ENCODE results near the gene FADS1. TPM values are rescaled to one million over a fixed set of nuclear protein-coding genes. Genes with fewer than 3 reads are reported as not detected.

The FADS1 gene
- total RNA-seq, 1 experiment from 2014 or later = 148 TPM

- DNase-seq (ENCODE audit: low spot score) = no peak
- in situ Hi-C loops (cut with HindIII; ENCODE audit: low sequenced_read_pairs) = no loop called here
Observed at GRCh38 chr11:61781585-61781984, 35.2 kb downstream of the FADS1 start.

- in situ Hi-C loops (cut with HindIII; ENCODE audit: low sequenced_read_pairs) = no loop called here
- DNase-seq (ENCODE audit: low spot score) = no peak
Observed at GRCh38 chr11:61780581-61781162, 36.1 kb downstream of the FADS1 start.

GRCh38 chr11:61779666-61780525 is 36.9 kb downstream of the FADS1 start:
- in situ Hi-C loops (cut with HindIII; ENCODE audit: low sequenced_read_pairs) = no loop called here
- no peak for DNase-seq (ENCODE audit: low spot score)

GRCh38 chr11:61778920-61779650 is 37.7 kb downstream of the FADS1 start:
- in situ Hi-C loops (cut with HindIII; ENCODE audit: low sequenced_read_pairs) = no loop called here
- no peak for DNase-seq (ENCODE audit: low spot score)

GRCh38 chr11:61778357-61778886 is 38.4 kb downstream of the FADS1 start:
- DNase-seq (ENCODE audit: low spot score) = no peak
- in situ Hi-C loops (cut with HindIII; ENCODE audit: low sequenced_read_pairs) = no loop called here

- in situ Hi-C loops (cut with HindIII; ENCODE audit: low sequenced_read_pairs) = no loop called here
- peak; percentile 29 for DNase-seq (ENCODE audit: low spot score)
Observed at GRCh38 chr11:61777234-61778090, 39.3 kb downstream of the FADS1 start.

- in situ Hi-C loops (cut with HindIII; ENCODE audit: low sequenced_read_pairs) = no loop called here
Observed at GRCh38 chr11:61776561-61777075, 40.2 kb downstream of the FADS1 start.

GRCh38 chr11:61775606-61776554 is 40.9 kb downstream of the FADS1 start:
- no peak for DNase-seq (ENCODE audit: low spot score)
- in situ Hi-C loops (cut with HindIII; ENCODE audit: low sequenced_read_pairs) = no loop called here

More at GRCh38 chr11:61776561-61777075, 40.2 kb downstream of the FADS1 start:
- DNase-seq (ENCODE audit: low spot score) = peak; percentile 26

- no peak for DNase-seq (ENCODE audit: low spot score)
- in situ Hi-C loops (cut with HindIII; ENCODE audit: low sequenced_read_pairs) = no loop called here
Observed at GRCh38 chr11:61775106-61775505, 41.7 kb downstream of the FADS1 start.

- in situ Hi-C loops (cut with HindIII; ENCODE audit: low sequenced_read_pairs) = no loop called here
- DNase-seq (ENCODE audit: low spot score) = no peak
Observed at GRCh38 chr11:61774411-61774810, 42.4 kb downstream of the FADS1 start.

- no peak for DNase-seq (ENCODE audit: low spot score)
- in situ Hi-C loops (cut with HindIII; ENCODE audit: low sequenced_read_pairs) = no loop called here
Observed at GRCh38 chr11:61773809-61774208, 43.0 kb downstream of the FADS1 start.

- no peak for DNase-seq (ENCODE audit: low spot score)
- in situ Hi-C loops (cut with HindIII; ENCODE audit: low sequenced_read_pairs) = no loop called here
Observed at GRCh38 chr11:61773356-61773755, 43.4 kb downstream of the FADS1 start.

GRCh38 chr11:61771985-61772455 is 44.8 kb downstream of the FADS1 start:
- in situ Hi-C loops (cut with HindIII; ENCODE audit: low sequenced_read_pairs) = no loop called here
- DNase-seq (ENCODE audit: low spot score) = no peak

- no peak for DNase-seq (ENCODE audit: low spot score)
- in situ Hi-C loops (cut with HindIII; ENCODE audit: low sequenced_read_pairs) = no loop called here
Observed at GRCh38 chr11:61771195-61771894, 45.5 kb downstream of the FADS1 start.

GRCh38 chr11:61769946-61770683 is 46.7 kb downstream of the FADS1 start:
- in situ Hi-C loops (cut with HindIII; ENCODE audit: low sequenced_read_pairs) = no loop called here
- no peak for DNase-seq (ENCODE audit: low spot score)

GRCh38 chr11:61769169-61769920 is 47.5 kb downstream of the FADS1 start:
- no peak for DNase-seq (ENCODE audit: low spot score)
- in situ Hi-C loops (cut with HindIII; ENCODE audit: low sequenced_read_pairs) = no loop called here
